ENCODE data around the gene DNAJC6. TPM values are rescaled to one million over a fixed set of nuclear protein-coding genes. Genes with fewer than 3 reads are reported as not detected.

DNAJC6 gene
- total RNA-seq, 4 donors from 2014 or later: 0.11 to 1.3 (median 0.34) TPM

DNA sequence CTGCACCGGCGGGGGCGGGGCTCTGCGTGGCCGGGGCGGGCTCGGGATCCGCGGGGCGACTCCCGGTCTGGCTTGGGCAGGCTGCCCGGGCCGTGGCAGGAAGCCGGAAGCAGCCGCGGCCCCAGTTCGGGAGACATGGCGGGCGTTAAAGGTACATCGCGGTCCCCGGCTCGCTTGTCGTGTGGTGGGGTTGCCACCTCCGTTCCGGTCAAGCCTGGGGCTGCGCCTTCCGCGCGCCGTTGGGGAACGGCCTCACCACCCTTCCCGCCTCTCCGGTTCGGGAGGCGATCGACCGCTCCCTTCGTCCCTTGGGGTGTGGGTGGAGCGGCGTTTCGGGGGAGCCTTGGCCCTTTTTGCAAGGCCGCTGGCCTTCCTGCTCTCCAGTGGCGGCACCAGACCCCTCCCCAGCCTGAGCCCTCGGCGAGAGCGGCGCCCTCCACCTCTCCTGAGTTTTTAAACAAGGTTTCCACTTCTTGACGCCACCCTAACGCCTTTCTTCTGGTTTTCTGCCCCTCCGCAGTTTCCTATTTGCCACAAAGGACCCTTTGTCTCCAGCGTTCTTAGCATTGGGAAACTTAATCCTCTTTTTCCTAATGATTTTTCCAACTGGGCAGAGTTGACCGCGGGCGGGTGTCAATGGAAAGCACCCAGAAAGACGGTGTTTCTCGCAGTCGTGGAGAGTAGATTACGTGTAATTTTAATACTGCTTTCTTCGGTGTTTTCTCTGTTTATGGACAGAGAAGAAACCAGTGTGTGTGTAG lies 111.4 kb downstream of the DNAJC6 start, which contains the start of the genes LEPR and LEPROT:
Gene LEPR, plus strand, starts transcription at position 79 of the 761 bp plus-strand sequence. CDS start 144,898 bp downstream, outside the sequence.
Gene LEPROT, plus strand, starts transcription at position 79 of the 761 bp plus-strand sequence. Its CDS starts 57 bp downstream, at position 136.
- peak within 1 kb of the TSS; percentile 57 to 93 (median 88) for H3K4me3 ChIP-seq
- H3K27ac ChIP-seq: peak within 1 kb of the TSS; percentile 95 to 99 (median 98)
- peaks cover 0 to 3% (median 0%) of the 10 kb centered on the region in 3 donors for H3K36me3 ChIP-seq
- no peaks in the 10 kb centered on the region for H3K27me3 ChIP-seq
- H3K9me3 ChIP-seq: no peaks in the 10 kb centered on the region
- WGBS, 2 donors: 0 to 1% methylated on average over 17 to 29 of the region's 60 CpGs
- intact Hi-C loops (cut with DNase I): no loop called here
- DNase-seq: no peak
- peaks cover 22 to 51% (median 32%) of the 10 kb centered on the region in 3 donors for H3K4me1 ChIP-seq
- TF ChIP-seq CTCF (IDR thresholded peaks at IDR 0.05) (peak in 1 of 6 experiments; percentile 13), POLR2A (IDR thresholded peaks at IDR 0.05) (peak in 3 of 4 donors; percentile 50 to 93 (median 79))

- no peak for DNase-seq
- no peaks in the 10 kb centered on the region for H3K27me3 ChIP-seq
- TF ChIP-seq POLR2A (IDR thresholded peaks at IDR 0.05) (no peak), CTCF (IDR thresholded peaks at IDR 0.05) (no peak)
- peak overlapping the region; percentile 57 to 93 (median 88) for H3K4me3 ChIP-seq
- peak overlapping the region; percentile 95 to 99 (median 98) for H3K27ac ChIP-seq
- peaks cover 3 to 10% (median 6%) of the 10 kb centered on the region in 3 donors for H3K36me3 ChIP-seq
- intact Hi-C loops (cut with DNase I): no loop called here
- WGBS, 2 donors: 6 to 9% methylated on average over 13 of the region's 13 CpGs
- H3K9me3 ChIP-seq: no peaks in the 10 kb centered on the region
- peaks cover 22 to 54% (median 34%) of the 10 kb centered on the region in 3 donors for H3K4me1 ChIP-seq
Observed at GRCh38 chr1:65421351-65422025, 112.1 kb downstream of the DNAJC6 start.

- WGBS, 2 donors: 81 to 86% methylated on average over 12 of the region's 12 CpGs
- TF ChIP-seq CTCF (IDR thresholded peaks at IDR 0.05): no peak
- TF ChIP-seq POLR2A (IDR thresholded peaks at IDR 0.05): no peak
- Histone ChIP-seq H3K4me3 (peak overlapping the region in 3 of 4 donors; percentile 84 to 93 (median 92)), H3K27me3 (no peaks in the 10 kb centered on the region), H3K27ac (peak overlapping the region; percentile 95 to 99 (median 98)), H3K9me3 (no peaks in the 10 kb centered on the region), H3K4me1 (peaks cover 22 to 54% (median 34%) of the 10 kb centered on the region in 3 donors), H3K36me3 (peaks cover 8 to 20% (median 9%) of the 10 kb centered on the region in 3 donors)
- intact Hi-C loops (cut with DNase I): no loop called here
- no peak for DNase-seq
Observed at GRCh38 chr1:65422241-65423203, 113.2 kb downstream of the DNAJC6 start.

- 30 to 40% methylated on average over 2 of the region's 2 CpGs for WGBS, 2 donors
- Histone ChIP-seq H3K27ac (peak overlapping the region; percentile 24 to 99 (median 79)), H3K36me3 (peaks cover 8 to 36% (median 9%) of the 10 kb centered on the region in 3 donors), H3K4me3 (no peak overlapping the region), H3K27me3 (no peaks in the 10 kb centered on the region), H3K4me1 (peaks cover 22 to 53% (median 34%) of the 10 kb centered on the region in 3 donors), H3K9me3 (no peaks in the 10 kb centered on the region)
- intact Hi-C loops (cut with DNase I): no loop called here
- DNase-seq: no peak
- TF ChIP-seq POLR2A (IDR thresholded peaks at IDR 0.05) (no peak), CTCF (IDR thresholded peaks at IDR 0.05) (no peak)
Observed at GRCh38 chr1:65423884-65424572, 114.7 kb downstream of the DNAJC6 start.

Measured in esophagus squamous epithelium (tissue), 5 donors.